Raji (cell line): ENCODE measurements around the gene AGRN.

Source experiments
- POLR2A ChIP-seq: IDR thresholded peaks from 2 replicates; pipeline ENCODE4 v1.6.1; 2011; ENCODE audit warnings: low read depth, low read length, control low read depth; ENCODE audit not compliant: insufficient read depth

The AGRN gene

GRCh38 chr1:1081311-1082238, 61.7 kb downstream of the AGRN start:
- no peak for TF ChIP-seq POLR2A

- no peak for TF ChIP-seq POLR2A
Measured at GRCh38 chr1:1082239-1082775, 62.4 kb downstream of the AGRN start.

- no peak for TF ChIP-seq POLR2A
Measured at GRCh38 chr1:1082776-1083415, 63.0 kb downstream of the AGRN start.

- TF ChIP-seq POLR2A = no peak
Measured at GRCh38 chr1:1083416-1084371, 63.8 kb downstream of the AGRN start.

- TF ChIP-seq POLR2A = no peak
Measured at GRCh38 chr1:1084372-1085170, 64.7 kb downstream of the AGRN start.

- no peak for TF ChIP-seq POLR2A
Measured at GRCh38 chr1:1085171-1085841, 65.4 kb downstream of the AGRN start.

GRCh38 chr1:1085911-1086841, 66.3 kb downstream of the AGRN start:
- TF ChIP-seq POLR2A = no peak

- no peak for TF ChIP-seq POLR2A
Measured at GRCh38 chr1:1086911-1087341, 67.0 kb downstream of the AGRN start.

GRCh38 chr1:1087351-1088028, 67.6 kb downstream of the AGRN start:
- no peak for TF ChIP-seq POLR2A

- TF ChIP-seq POLR2A = no peak
Measured at GRCh38 chr1:1088029-1088800, 68.3 kb downstream of the AGRN start.
